ENCODE data around the gene UMAD1. TPM values are rescaled to one million over a fixed set of nuclear protein-coding genes. Genes with fewer than 3 reads are reported as not detected.
"Not testable (repeated sequence)": the region's sequence is repeated elsewhere in the genome, so short reads cannot be mapped to it uniquely, and the experiment has no call there.

Gene UMAD1
- total RNA-seq, 2 donors from 2014 or later: 21.9 to 26.3 TPM

GRCh38 chr7:7821517-7821916, 181.0 kb downstream of the UMAD1 start:
- intact Hi-C loops (cut with DNase I): no loop called here
- TF ChIP-seq CTCF (IDR thresholded peaks at IDR 0.05): no peak
- H3K4me3 ChIP-seq: no peak overlapping the region
- H3K9ac ChIP-seq (ENCODE audit: low read depth in 2 of 2, low read length in 2 of 2): no peak overlapping the region
- H3K27ac ChIP-seq: no peak overlapping the region
- no peaks in the 10 kb centered on the region for H3K9me3 ChIP-seq
- H3K36me3 ChIP-seq: no peaks in the 10 kb centered on the region
- H3K27me3 ChIP-seq: no peaks in the 10 kb centered on the region
- DNase-seq: no peak
- no peaks in the 10 kb centered on the region for H3K4me1 ChIP-seq

GRCh38 chr7:7825294-7825693, 184.7 kb downstream of the UMAD1 start:
- H3K27me3 ChIP-seq; H3K36me3 ChIP-seq; H3K9ac ChIP-seq (ENCODE audit: low read depth in 2 of 2, low read length in 2 of 2); DNase-seq; H3K4me1 ChIP-seq; H3K27ac ChIP-seq; H3K4me3 ChIP-seq; intact Hi-C loops (cut with DNase I); H3K9me3 ChIP-seq: not testable (repeated sequence)

- intact Hi-C loops (cut with DNase I): no loop called here
- no peaks in the 10 kb centered on the region for H3K27me3 ChIP-seq
- no peak overlapping the region for H3K4me3 ChIP-seq
- no peak overlapping the region for H3K27ac ChIP-seq
- no peak overlapping the region for H3K9ac ChIP-seq (ENCODE audit: low read depth in 2 of 2, low read length in 2 of 2)
- H3K4me1 ChIP-seq: no peaks in the 10 kb centered on the region
- no peak for DNase-seq
- no peak for TF ChIP-seq CTCF (IDR thresholded peaks at IDR 0.05)
- no peaks in the 10 kb centered on the region for H3K36me3 ChIP-seq
- no peaks in the 10 kb centered on the region for H3K9me3 ChIP-seq
Measured at GRCh38 chr7:7829667-7830066, 189.1 kb downstream of the UMAD1 start.

GRCh38 chr7:7830122-7830878, 189.7 kb downstream of the UMAD1 start:
- no peak for TF ChIP-seq CTCF (IDR thresholded peaks at IDR 0.05)
- DNase-seq: no peak
- H3K27ac ChIP-seq: no peak overlapping the region

GRCh38 chr7:7832518-7832917, 192.0 kb downstream of the UMAD1 start:
- H3K9ac ChIP-seq (ENCODE audit: low read depth in 2 of 2, low read length in 2 of 2): no peak overlapping the region
- H3K4me3 ChIP-seq: no peak overlapping the region
- intact Hi-C loops (cut with DNase I): no loop called here
- TF ChIP-seq CTCF (IDR thresholded peaks at IDR 0.05): no peak
- no peaks in the 10 kb centered on the region for H3K4me1 ChIP-seq
- H3K36me3 ChIP-seq: no peaks in the 10 kb centered on the region
- no peaks in the 10 kb centered on the region for H3K27me3 ChIP-seq
- no peak for DNase-seq
- no peak overlapping the region for H3K27ac ChIP-seq
- no peaks in the 10 kb centered on the region for H3K9me3 ChIP-seq

More at GRCh38 chr7:7830122-7830878, 189.7 kb downstream of the UMAD1 start:
- Histone ChIP-seq H3K4me3 (no peak overlapping the region), H3K27me3 (no peaks in the 10 kb centered on the region), H3K4me1 (no peaks in the 10 kb centered on the region), H3K36me3 (no peaks in the 10 kb centered on the region), H3K9me3 (no peaks in the 10 kb centered on the region), H3K9ac (ENCODE audit: low read depth in 2 of 2, low read length in 2 of 2) (no peak overlapping the region)
- intact Hi-C loops (cut with DNase I): no loop called here

GRCh38 chr7:7834761-7835160, 194.2 kb downstream of the UMAD1 start:
- Histone ChIP-seq H3K9me3 (no peaks in the 10 kb centered on the region), H3K9ac (ENCODE audit: low read depth in 2 of 2, low read length in 2 of 2) (no peak overlapping the region), H3K27me3 (no peaks in the 10 kb centered on the region), H3K4me1 (no peaks in the 10 kb centered on the region), H3K27ac (no peak overlapping the region), H3K36me3 (no peaks in the 10 kb centered on the region), H3K4me3 (no peak overlapping the region)
- no peak for DNase-seq
- intact Hi-C loops (cut with DNase I): no loop called here
- no peak for TF ChIP-seq CTCF (IDR thresholded peaks at IDR 0.05)
